HG03066 (cell line): ENCODE data around the gene SUGCT.
"Not testable (repeated sequence)": the region's sequence is repeated elsewhere in the genome, so short reads cannot be mapped to it uniquely, and the experiment has no call there.

Experiments used
- ATAC-seq: cut with Tn5 transposase; IDR thresholded peaks from one replicate; pipeline ENCODE4 v1.9.1; 2021; ENCODE audit warnings: low read depth; ENCODE audit not compliant: unreplicated experiment

The SUGCT gene

GRCh38 chr7:40393660-40394059 lies 258.9 kb downstream of the SUGCT start:
- ATAC-seq: no peak

GRCh38 chr7:40394400-40394799 lies 259.6 kb downstream of the SUGCT start:
- ATAC-seq: no peak

GRCh38 chr7:40400525-40400924 lies 265.7 kb downstream of the SUGCT start:
- no peak for ATAC-seq

GRCh38 chr7:40401406-40401805 lies 266.6 kb downstream of the SUGCT start:
- ATAC-seq: no peak

GRCh38 chr7:40402661-40403060 lies 267.9 kb downstream of the SUGCT start:
- ATAC-seq: no peak

- ATAC-seq: no peak
These were observed 269.1 kb downstream of the SUGCT start for GRCh38 chr7:40403703-40404476.

- no peak for ATAC-seq
These were observed 271.2 kb downstream of the SUGCT start for GRCh38 chr7:40405991-40406390.

GRCh38 chr7:40412323-40412722 lies 277.5 kb downstream of the SUGCT start:
- ATAC-seq: no peak

- not testable (repeated sequence) for ATAC-seq
These were observed 279.9 kb downstream of the SUGCT start for GRCh38 chr7:40414704-40415103.

GRCh38 chr7:40418448-40418847 lies 283.6 kb downstream of the SUGCT start:
- no peak for ATAC-seq

- no peak for ATAC-seq
These were observed 284.2 kb downstream of the SUGCT start for GRCh38 chr7:40418983-40419382.

GRCh38 chr7:40419806-40420205 lies 285.0 kb downstream of the SUGCT start:
- ATAC-seq: no peak

GRCh38 chr7:40421433-40421832 lies 286.6 kb downstream of the SUGCT start:
- no peak for ATAC-seq

GRCh38 chr7:40425696-40426095 lies 290.9 kb downstream of the SUGCT start:
- ATAC-seq: no peak

GRCh38 chr7:40428421-40428820 lies 293.6 kb downstream of the SUGCT start:
- ATAC-seq: no peak

- no peak for ATAC-seq
These were observed 295.0 kb downstream of the SUGCT start for GRCh38 chr7:40429826-40430225.

GRCh38 chr7:40432046-40432445 lies 297.2 kb downstream of the SUGCT start:
- ATAC-seq: no peak

GRCh38 chr7:40436710-40437109 lies 301.9 kb downstream of the SUGCT start:
- ATAC-seq: no peak

GRCh38 chr7:40437498-40437897 lies 302.7 kb downstream of the SUGCT start:
- no peak for ATAC-seq

- no peak for ATAC-seq
These were observed 303.3 kb downstream of the SUGCT start for GRCh38 chr7:40437936-40438634.

GRCh38 chr7:40439686-40440085 lies 304.9 kb downstream of the SUGCT start:
- ATAC-seq: no peak

GRCh38 chr7:40447345-40447744 lies 312.5 kb downstream of the SUGCT start:
- ATAC-seq: no peak
